Mesothelial cell of epicardium (in vitro differentiated cells): ENCODE results near the gene SEC24D. TPM values are rescaled to one million over a fixed set of nuclear protein-coding genes. Genes with fewer than 3 reads are reported as not detected.
A peak's percentile ranks its signal among the peaks of the same experiment; 100 is the strongest.

Experiments used
- DNase-seq, 2 experiments: peaks; one replicate each; pipeline ENCODE4 v3.0.0; 2021; ENCODE audit warnings: low spot score in 2 of 2; ENCODE audit not compliant: unreplicated experiment in 2 of 2
- H3K27ac Mint-ChIP-seq: 2 replicates; pipeline ENCODE4 v1.8.0; 2021; ENCODE audit warnings: mixed read lengths
- H3K27me3 Mint-ChIP-seq: 2 replicates; pipeline ENCODE4 v1.8.0; 2021; ENCODE audit warnings: low read depth, mixed read lengths
- H3K36me3 Mint-ChIP-seq: 2 replicates; pipeline ENCODE4 v1.8.0; 2021; ENCODE audit warnings: mixed read lengths
- H3K4me1 Mint-ChIP-seq: 2 replicates; pipeline ENCODE4 v1.8.0; 2021; ENCODE audit warnings: mixed read lengths
- H3K4me3 Mint-ChIP-seq: 2 replicates; pipeline ENCODE4 v1.8.0; 2021; ENCODE audit warnings: mild to moderate bottlenecking, moderate library complexity, mixed read lengths
- H3K9me3 Mint-ChIP-seq: 2 replicates; pipeline ENCODE4 v1.8.0; 2021; ENCODE audit warnings: mixed read lengths
- total RNA-seq: library from RNA; stranded (reverse); gene quantifications from 3 replicates; pipeline ENCODE4 v1.2.1, GENCODE V29; 2021
- TF ChIP-seq, protein P1 (sequence below): fragments of 200-600 bp; sonication (generic); IDR thresholded peaks from one replicate; pipeline ENCODE4 v1.5.0; 2021; ENCODE audit warnings: antibody characterized with exemption; ENCODE audit not compliant: unreplicated experiment

SEC24D gene
- total RNA-seq, 1 donor from 2014 or later = 87.6 TPM

DNA sequence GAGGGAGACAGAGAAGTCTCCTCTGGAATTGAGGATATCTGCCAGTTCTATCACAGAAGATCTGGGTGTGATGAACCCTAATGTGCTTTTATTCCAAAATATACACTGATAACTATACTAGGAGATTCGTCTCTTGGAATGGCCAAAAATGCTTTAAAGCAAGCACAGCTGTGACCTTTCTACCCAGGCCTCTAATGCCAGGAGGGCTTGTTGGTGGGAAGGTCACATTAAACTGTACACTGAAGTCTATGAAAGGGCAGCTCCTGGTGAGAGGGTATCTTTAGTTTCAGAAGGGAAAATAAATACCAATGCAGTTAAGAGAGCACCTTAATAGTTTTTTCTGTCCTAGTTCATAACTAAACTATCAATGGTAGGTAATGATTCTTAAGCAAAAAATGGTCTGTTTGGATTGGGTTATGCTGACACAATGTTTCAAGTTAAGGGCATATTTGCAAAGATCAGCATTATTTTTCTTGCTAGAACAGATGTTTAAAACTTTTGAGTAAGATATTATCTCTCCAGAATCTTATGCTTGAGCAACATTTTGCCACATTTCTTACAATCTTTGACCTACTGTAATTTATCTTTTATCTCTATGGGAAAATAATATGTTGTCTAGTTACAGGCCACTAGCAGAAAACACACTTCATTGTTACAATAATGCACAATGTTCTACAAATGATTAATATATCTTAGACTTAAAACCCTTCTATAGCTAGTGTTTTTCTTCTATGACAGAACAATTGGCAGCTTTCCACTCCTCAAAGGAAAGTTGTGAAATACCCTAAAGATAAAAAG lies 59.6 kb downstream of the SEC24D start:
- H3K36me3 Mint-ChIP-seq = peaks cover 25% of the 10 kb centered on the region
- peaks cover 50% of the 10 kb centered on the region for H3K4me1 Mint-ChIP-seq
- peak overlapping the region; percentile 91 for H3K27ac Mint-ChIP-seq
- DNase-seq = no peak
- no peak overlapping the region for H3K4me3 Mint-ChIP-seq
- H3K27me3 Mint-ChIP-seq = no peaks in the 10 kb centered on the region
- H3K9me3 Mint-ChIP-seq = peaks cover 34% of the 10 kb centered on the region
- TF ChIP-seq, protein P1, sequence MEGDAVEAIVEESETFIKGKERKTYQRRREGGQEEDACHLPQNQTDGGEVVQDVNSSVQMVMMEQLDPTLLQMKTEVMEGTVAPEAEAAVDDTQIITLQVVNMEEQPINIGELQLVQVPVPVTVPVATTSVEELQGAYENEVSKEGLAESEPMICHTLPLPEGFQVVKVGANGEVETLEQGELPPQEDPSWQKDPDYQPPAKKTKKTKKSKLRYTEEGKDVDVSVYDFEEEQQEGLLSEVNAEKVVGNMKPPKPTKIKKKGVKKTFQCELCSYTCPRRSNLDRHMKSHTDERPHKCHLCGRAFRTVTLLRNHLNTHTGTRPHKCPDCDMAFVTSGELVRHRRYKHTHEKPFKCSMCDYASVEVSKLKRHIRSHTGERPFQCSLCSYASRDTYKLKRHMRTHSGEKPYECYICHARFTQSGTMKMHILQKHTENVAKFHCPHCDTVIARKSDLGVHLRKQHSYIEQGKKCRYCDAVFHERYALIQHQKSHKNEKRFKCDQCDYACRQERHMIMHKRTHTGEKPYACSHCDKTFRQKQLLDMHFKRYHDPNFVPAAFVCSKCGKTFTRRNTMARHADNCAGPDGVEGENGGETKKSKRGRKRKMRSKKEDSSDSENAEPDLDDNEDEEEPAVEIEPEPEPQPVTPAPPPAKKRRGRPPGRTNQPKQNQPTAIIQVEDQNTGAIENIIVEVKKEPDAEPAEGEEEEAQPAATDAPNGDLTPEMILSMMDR = no peak

DNA sequence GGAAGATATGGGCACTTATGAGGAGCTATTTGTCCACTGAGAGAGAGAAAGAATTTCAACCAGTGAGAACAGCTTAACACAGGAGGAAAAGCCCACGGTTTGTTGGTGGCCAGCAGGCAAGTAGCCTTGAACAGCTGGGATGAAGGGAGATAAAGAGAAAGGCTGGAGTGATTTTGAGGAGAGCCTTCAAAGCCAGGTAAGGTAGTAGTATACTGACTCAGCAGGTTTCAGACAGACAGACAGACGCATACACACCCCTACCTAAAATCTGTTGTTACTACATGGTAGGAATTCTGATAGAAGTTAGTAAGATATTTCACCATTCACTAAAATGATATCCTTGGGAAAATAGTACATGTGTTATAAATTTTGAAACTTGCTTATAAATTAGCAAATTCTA lies 60.5 kb downstream of the SEC24D start:
- H3K36me3 Mint-ChIP-seq = peaks cover 16% of the 10 kb centered on the region
- peaks cover 27% of the 10 kb centered on the region for H3K9me3 Mint-ChIP-seq
- TF ChIP-seq, protein P1 = no peak
- DNase-seq = no peak
- H3K27ac Mint-ChIP-seq = peak overlapping the region; percentile 82
- no peaks in the 10 kb centered on the region for H3K27me3 Mint-ChIP-seq
- H3K4me3 Mint-ChIP-seq = no peak overlapping the region
- peaks cover 59% of the 10 kb centered on the region for H3K4me1 Mint-ChIP-seq

DNA sequence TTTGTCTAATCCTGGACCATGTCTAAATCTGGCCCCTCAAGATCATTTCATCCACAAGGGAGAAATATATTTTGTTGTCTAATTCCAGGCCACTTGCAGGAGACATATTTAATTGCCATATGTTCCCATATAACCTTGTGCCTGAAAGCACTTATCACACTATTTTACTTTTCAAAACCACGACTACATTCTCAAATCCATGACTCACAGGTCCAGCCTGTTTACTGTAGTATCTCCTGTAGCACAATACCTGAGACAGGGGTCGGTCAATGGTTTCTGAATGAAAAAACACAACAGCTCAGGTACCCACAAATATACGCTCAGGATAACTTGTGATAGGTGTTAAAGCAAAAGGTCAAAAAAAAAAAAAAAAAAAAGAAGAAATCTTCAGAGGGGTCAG lies 60.9 kb downstream of the SEC24D start:
- Mint-ChIP-seq H3K4me1 (peaks cover 63% of the 10 kb centered on the region), H3K4me3 (no peak overlapping the region), H3K27ac (peak overlapping the region; percentile 82), H3K36me3 (peaks cover 12% of the 10 kb centered on the region), H3K27me3 (no peaks in the 10 kb centered on the region), H3K9me3 (peaks cover 23% of the 10 kb centered on the region)
- TF ChIP-seq, protein P1 = no peak
- DNase-seq = no peak

DNA sequence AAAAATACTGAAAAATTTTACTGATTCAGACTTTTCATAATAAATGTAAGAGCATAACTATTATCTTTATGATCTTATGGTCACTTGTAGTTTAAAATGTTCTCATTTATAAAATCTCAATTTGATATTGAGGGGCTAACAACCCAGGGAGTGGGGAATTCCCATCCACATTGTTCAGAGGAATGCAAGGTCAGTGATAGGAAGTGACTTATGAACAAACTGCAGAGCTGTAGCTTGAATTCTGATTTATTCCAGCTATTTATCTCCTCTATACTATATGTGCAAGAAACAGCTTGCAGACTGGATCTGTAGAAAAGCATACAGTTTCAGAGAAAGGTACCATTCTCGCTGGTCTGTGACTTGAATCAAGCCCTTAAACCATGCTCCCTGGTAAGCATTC lies 61.6 kb downstream of the SEC24D start:
- TF ChIP-seq, protein P1 = no peak
- no peaks in the 10 kb centered on the region for H3K27me3 Mint-ChIP-seq
- no peak for DNase-seq
- peak overlapping the region; percentile 82 for H3K27ac Mint-ChIP-seq
- no peak overlapping the region for H3K4me3 Mint-ChIP-seq
- H3K9me3 Mint-ChIP-seq = peaks cover 16% of the 10 kb centered on the region
- peaks cover 7% of the 10 kb centered on the region for H3K36me3 Mint-ChIP-seq
- H3K4me1 Mint-ChIP-seq = peaks cover 70% of the 10 kb centered on the region

DNA sequence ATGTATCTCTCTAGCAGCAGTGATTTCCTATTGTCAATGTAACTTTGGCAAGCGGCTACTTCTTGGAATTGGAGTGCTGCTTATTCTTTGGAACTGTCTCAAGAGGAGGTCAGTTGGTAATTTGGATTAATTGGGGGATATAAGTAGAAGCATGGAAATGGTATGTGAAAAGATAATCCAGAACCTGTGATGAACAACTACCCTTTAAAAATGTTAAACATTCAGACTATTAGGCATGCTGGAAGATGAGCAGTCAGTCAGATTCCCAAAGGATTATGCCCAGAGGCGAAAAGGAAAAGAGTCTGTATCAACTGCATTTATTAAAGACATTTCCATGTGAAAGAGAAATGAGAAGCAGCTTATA lies 62.5 kb downstream of the SEC24D start:
- Mint-ChIP-seq H3K27ac (peak overlapping the region; percentile 60), H3K4me3 (no peak overlapping the region), H3K9me3 (peaks cover 7% of the 10 kb centered on the region), H3K36me3 (peaks cover 2% of the 10 kb centered on the region), H3K4me1 (peaks cover 76% of the 10 kb centered on the region), H3K27me3 (no peaks in the 10 kb centered on the region)
- TF ChIP-seq, protein P1 = no peak
- DNase-seq = no peak
